LNCaP clone FGC (cell line): Measurements from ENCODE around the gene RABGEF1.
"Not testable (repeated sequence)": the region's sequence is repeated elsewhere in the genome, so short reads cannot be mapped to it uniquely, and the experiment has no call there.

Experiments used
- DNase-seq: peaks from one replicate; pipeline ENCODE4 v3.0.0-alpha.2; 2011; ENCODE audit warnings: low read depth
- H3K4me3 ChIP-seq: 2 replicates; pipeline ENCODE4 v1.5.1; 2011; ENCODE audit warnings: mild to moderate bottlenecking, low read depth, low read length, control low read depth
- CTCF ChIP-seq: IDR thresholded peaks from 2 replicates; pipeline ENCODE4 v1.5.1; 2012; ENCODE audit warnings: mild to moderate bottlenecking; ENCODE audit not compliant: control insufficient read depth, insufficient read depth; ENCODE audit errors: extremely low read depth

RABGEF1 gene

GRCh38 chr7:66741710-66742049, 1.1 kb downstream of the RABGEF1 start:
- no peak for DNase-seq
- H3K4me3 ChIP-seq = peak overlapping the region; percentile 90
- TF ChIP-seq CTCF = no peak

GRCh38 chr7:66742298-66742697, 1.8 kb downstream of the RABGEF1 start:
- not testable (repeated sequence) for H3K4me3 ChIP-seq, DNase-seq

GRCh38 chr7:66743920-66744319, 3.4 kb downstream of the RABGEF1 start:
- no peak for TF ChIP-seq CTCF
- no peak for DNase-seq
- H3K4me3 ChIP-seq = no peak overlapping the region

GRCh38 chr7:66747385-66747784, 6.9 kb downstream of the RABGEF1 start:
- no peak for TF ChIP-seq CTCF

GRCh38 chr7:66747881-66748511, 7.5 kb downstream of the RABGEF1 start:
- no peak overlapping the region for H3K4me3 ChIP-seq
- TF ChIP-seq CTCF = no peak
- no peak for DNase-seq

More at GRCh38 chr7:66747385-66747784, 6.9 kb downstream of the RABGEF1 start:
- DNase-seq = no peak
- H3K4me3 ChIP-seq = no peak overlapping the region

- H3K4me3 ChIP-seq = no peak overlapping the region
- DNase-seq = peak; percentile 45
- no peak for TF ChIP-seq CTCF
These were observed 8.3 kb downstream of the RABGEF1 start for GRCh38 chr7:66748791-66749190.

- TF ChIP-seq CTCF = no peak
- no peak for DNase-seq
- no peak overlapping the region for H3K4me3 ChIP-seq
These were observed 11.4 kb downstream of the RABGEF1 start for GRCh38 chr7:66751945-66752344.
